Heart left ventricle (tissue), 16 donors: ENCODE results near the gene IL6R. TPM values are rescaled to one million over a fixed set of nuclear protein-coding genes. Genes with fewer than 3 reads are reported as not detected.

Experiments used
- ATAC-seq, 4 donors: fragments of 200-7000 bp; cut with Tn5 transposase; one replicate each; pipeline ENCODE4 v1.9.1; 2020 to 2022; ENCODE audit warnings: moderate library complexity in 4 of 4, mild to moderate bottlenecking in 3 of 4, moderate number of reproducible peaks in 1 of 4
- DNase-seq, 5 donors: peaks; one replicate each; pipeline ENCODE4 v3.0.0-alpha.2; 2020
- H3K27ac ChIP-seq, 12 donors: fragments of 200-600 bp; sonication (generic) in 4 of 12; one replicate each; pipeline versions ENCODE4 v1.5.0 to v1.8.0; 2016 to 2022; ENCODE audit warnings: mild to moderate bottlenecking in 2 of 12
- H3K27me3 ChIP-seq, 9 donors: fragments of 200-600 bp; sonication (generic) in 2 of 9; one replicate each; pipeline versions ENCODE4 v1.5.1 to v1.8.0; 2016 to 2022; ENCODE audit warnings: mild to moderate bottlenecking in 3 of 9
- H3K36me3 ChIP-seq, 9 donors: fragments of 200-600 bp; sonication (generic) in 2 of 9; one replicate each; pipeline versions ENCODE4 v1.5.0 to v1.8.0; 2018 to 2022; ENCODE audit warnings: mild to moderate bottlenecking in 2 of 9
- H3K4me1 ChIP-seq, 12 donors: fragments of 200-600 bp; sonication (generic) in 4 of 12; one replicate each; pipeline versions ENCODE4 v1.5.0 to v1.8.0; 2016 to 2022; ENCODE audit warnings: mild to moderate bottlenecking in 3 of 12
- H3K4me3 ChIP-seq, 12 donors: fragments of 200-600 bp; sonication (generic) in 4 of 12; one replicate each; pipeline versions ENCODE4 v1.5.0 to v1.8.0; 2017 to 2022; ENCODE audit warnings: mild to moderate bottlenecking in 9 of 12, moderate library complexity in 4 of 12
- H3K9me3 ChIP-seq, 12 donors: fragments of 200-600 bp; sonication (generic) in 4 of 12; one replicate each; pipeline versions ENCODE4 v1.5.0 to v1.8.0; 2016 to 2022; ENCODE audit warnings: mild to moderate bottlenecking in 1 of 12
- POLR2A ChIP-seq, 2 donors: fragments of 450-650 bp; IDR thresholded peaks; one replicate each; pipeline ENCODE4 v1.6.1; 2017; ENCODE audit warnings: antibody characterized with exemption in 2 of 2, mild to moderate bottlenecking in 2 of 2, moderate library complexity in 2 of 2
- WGBS, 4 donors: extraction: QIAGEN DNeasy Blood & Tissue Kit in 2 of 4; methylation state at CpG; one replicate each; pipeline versions ENCODE4 v1.1.5 to v1.1.7; 2013 to 2018; 5-methylcytosine and 5-hydroxymethylcytosine counted together
- intact Hi-C, 10 donors: fragments of 100-400 bp; cut with DNase I; formaldehyde crosslinking; loops; one replicate each; pipeline versions ENCODE4 v1.11.1 to v1.14.2; 2022
- polyA plus RNA-seq, 2 donors: library from polyadenylated mRNA; stranded (reverse); fragments of 200-250 nt; gene quantifications; one replicate each; pipeline ENCODE4 v1.2.3, GENCODE V29; 2013
- total RNA-seq, 9 donors: library from RNA; depleted of rRNA in 2 of 9; stranded (reverse); fragments of >200 nt in 2 of 9; fragmentation: NEBNext Ultra II Directional in 3 of 9; extraction: Animal tissue kit (Norgen Biotek cat#: 25700) in 3 of 9; gene quantifications; one replicate each; pipeline versions ENCODE4 v1.1.0 to v1.2.4, GENCODE V29; 2016 to 2023
- TF ChIP-seq, protein P1 (sequence below), 12 donors: fragments of 200-600 bp; sonication (generic) in 4 of 12; IDR thresholded peaks; one replicate each; pipeline versions ENCODE4 v1.5.0 to v1.8.0; 2018 to 2022; ENCODE audit warnings: antibody characterized with exemption in 12 of 12, mild to moderate bottlenecking in 5 of 12
- donor health status: ischemic (EF 13 %, LVEDD 7.1; RV severe dilation, severe dysfunction).
- donor health status: healthy with polysubstance abuse.
- donor health status: DM: no; HTN: yes; CAD: no.
- donor health status: DM: no; HTN: no; CAD: no.
- donor health status: ischemic (EF 25% LVEDD 6.9; RV normal size, moderate dysfunction).
- donor health status: ischemic (EF 25% LVEDD 5.7; RV mildly dilated, moderate dysfunction).
- donor health status: healthy.
- donor health status: DM: yes; HTN: yes; CAD: no.
- donor health status: ischemic (EF 35%, LVEDD 5.7; RV mildly dilated, moderate dysfunction).
- donor health status: nonischemic (EF 11% LVEDD 7.7; RV severe dilation, severe dysfunction).
- donor health status: DM: yes; HTN: yes; CAD: no.
- donor health status: PGD.
- donor health status: ischemic (EF 29% LVEDD 5.4; RV normal size, mild dysfunction).
- donor health status: nonischemic (EF 23%, LVEDD 6.1; RV moderate dilation, normal function).

The IL6R gene
- total and polyA plus RNA-seq, 11 donors: 3.4 to 26.6 (median 10.6) TPM

DNA sequence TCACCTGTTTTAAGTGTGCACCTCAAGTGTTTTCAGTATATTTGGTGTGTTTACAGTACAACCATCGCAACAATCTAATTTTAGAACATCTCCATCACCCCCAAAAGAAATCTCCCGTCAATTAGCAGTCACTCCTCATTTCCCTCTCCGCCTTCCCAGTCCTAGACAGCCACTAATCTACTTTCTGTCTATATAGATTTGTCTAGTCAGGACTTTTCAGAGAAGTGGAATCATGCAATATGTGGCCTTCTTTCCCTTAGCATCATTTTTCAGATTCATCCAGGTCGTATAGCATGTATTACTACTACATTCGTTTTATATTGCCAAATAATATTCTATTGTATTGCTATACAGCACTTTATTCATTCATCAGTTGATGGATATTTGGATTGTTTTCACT, 98.8 kb downstream of the IL6R start:
- Histone ChIP-seq H3K27me3 (peaks cover 0 to 55% (median 23%) of the 10 kb centered on the region in 9 donors), H3K36me3 (peaks cover 0 to 4% (median 0%) of the 10 kb centered on the region in 9 donors), H3K4me1 (peaks cover 0 to 20% (median 0%) of the 10 kb centered on the region in 12 donors), H3K9me3 (peaks cover 0 to 16% (median 0%) of the 10 kb centered on the region in 12 donors), H3K27ac (no peak overlapping the region), H3K4me3 (no peak overlapping the region)
- WGBS, 4 donors: 76 to 77% (median 76%) methylated on average over 5 of the region's 5 CpGs
- DNase-seq (no peak), ATAC-seq (no peak)
- TF ChIP-seq, protein P1, sequence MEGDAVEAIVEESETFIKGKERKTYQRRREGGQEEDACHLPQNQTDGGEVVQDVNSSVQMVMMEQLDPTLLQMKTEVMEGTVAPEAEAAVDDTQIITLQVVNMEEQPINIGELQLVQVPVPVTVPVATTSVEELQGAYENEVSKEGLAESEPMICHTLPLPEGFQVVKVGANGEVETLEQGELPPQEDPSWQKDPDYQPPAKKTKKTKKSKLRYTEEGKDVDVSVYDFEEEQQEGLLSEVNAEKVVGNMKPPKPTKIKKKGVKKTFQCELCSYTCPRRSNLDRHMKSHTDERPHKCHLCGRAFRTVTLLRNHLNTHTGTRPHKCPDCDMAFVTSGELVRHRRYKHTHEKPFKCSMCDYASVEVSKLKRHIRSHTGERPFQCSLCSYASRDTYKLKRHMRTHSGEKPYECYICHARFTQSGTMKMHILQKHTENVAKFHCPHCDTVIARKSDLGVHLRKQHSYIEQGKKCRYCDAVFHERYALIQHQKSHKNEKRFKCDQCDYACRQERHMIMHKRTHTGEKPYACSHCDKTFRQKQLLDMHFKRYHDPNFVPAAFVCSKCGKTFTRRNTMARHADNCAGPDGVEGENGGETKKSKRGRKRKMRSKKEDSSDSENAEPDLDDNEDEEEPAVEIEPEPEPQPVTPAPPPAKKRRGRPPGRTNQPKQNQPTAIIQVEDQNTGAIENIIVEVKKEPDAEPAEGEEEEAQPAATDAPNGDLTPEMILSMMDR (IDR thresholded peaks at IDR 0.05): no peak
- intact Hi-C loops: loop anchor here in 1 of 10 donors (2.0 kb wide), 1 partner anchor 19 kb away; no protein-coding TSS in a partner anchor

DNA sequence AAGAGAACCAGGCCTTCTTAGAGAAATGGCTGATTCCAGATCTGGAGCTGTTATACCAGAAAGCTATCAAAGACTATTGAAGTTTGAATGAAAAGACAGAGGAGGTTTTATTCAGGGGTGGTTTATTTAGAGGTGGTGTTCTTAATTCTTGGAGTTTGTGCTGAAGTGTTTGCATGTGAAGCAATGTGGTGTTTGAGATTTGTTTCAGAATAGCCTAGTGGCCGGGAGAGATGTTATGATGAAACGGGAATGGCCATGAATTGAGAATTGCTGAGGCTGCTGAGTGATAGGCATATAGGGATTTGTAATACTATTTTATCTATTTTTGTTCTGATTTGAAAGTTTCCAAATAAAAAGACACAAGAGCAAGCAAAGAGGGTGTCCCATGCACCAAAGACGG, 107.6 kb downstream of the IL6R start:
- no peaks in the 10 kb centered on the region for H3K9me3 ChIP-seq
- H3K27ac ChIP-seq: no peak overlapping the region
- intact Hi-C loops: no loop called here
- no peak for ATAC-seq
- H3K4me3 ChIP-seq: no peak overlapping the region
- H3K4me1 ChIP-seq: no peaks in the 10 kb centered on the region
- WGBS, 4 donors: 84 to 94% (median 87%) methylated on average over 3 of the region's 3 CpGs
- no peak for DNase-seq
- H3K27me3 ChIP-seq: no peaks in the 10 kb centered on the region
- no peak for TF ChIP-seq POLR2A (IDR thresholded peaks at IDR 0.05)
- TF ChIP-seq, protein P1 (IDR thresholded peaks at IDR 0.05): no peak
- H3K36me3 ChIP-seq: peaks cover 0 to 3% (median 0%) of the 10 kb centered on the region in 9 donors

DNA sequence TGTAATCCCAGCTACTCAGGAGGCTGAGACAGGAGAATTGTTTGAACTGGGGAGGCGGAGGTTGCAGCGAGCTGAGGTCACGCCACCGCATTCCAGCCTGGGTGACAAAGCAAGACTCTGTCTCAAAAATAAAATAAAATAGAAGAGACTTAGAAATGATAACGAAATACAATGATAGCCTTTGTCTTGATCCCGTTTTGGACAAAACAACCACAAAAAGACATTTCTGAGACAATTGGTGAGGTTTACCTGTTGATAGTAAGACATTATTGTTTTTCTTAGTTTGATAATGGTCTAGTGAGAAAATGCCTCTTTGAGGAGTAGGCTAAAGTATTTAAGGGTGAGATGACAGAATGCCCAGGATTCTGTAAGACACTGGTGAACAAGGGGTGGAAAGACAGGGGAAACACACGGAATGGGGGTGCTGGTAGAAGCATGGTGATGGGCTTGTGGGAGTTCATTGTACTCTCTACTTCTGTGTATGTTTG, 109.0 kb downstream of the IL6R start:
- intact Hi-C loops: no loop called here
- no peaks in the 10 kb centered on the region for H3K9me3 ChIP-seq
- no peak overlapping the region for H3K27ac ChIP-seq
- TF ChIP-seq, protein P1 (IDR thresholded peaks at IDR 0.05): no peak
- no peak overlapping the region for H3K4me3 ChIP-seq
- H3K4me1 ChIP-seq: peaks cover 0 to 6% (median 0%) of the 10 kb centered on the region in 12 donors
- DNase-seq (no peak), ATAC-seq (no peak)
- H3K36me3 ChIP-seq: no peaks in the 10 kb centered on the region
- H3K27me3 ChIP-seq: no peaks in the 10 kb centered on the region
- 89 to 90% (median 89%) methylated on average over 7 of the region's 7 CpGs for WGBS, 4 donors

DNA sequence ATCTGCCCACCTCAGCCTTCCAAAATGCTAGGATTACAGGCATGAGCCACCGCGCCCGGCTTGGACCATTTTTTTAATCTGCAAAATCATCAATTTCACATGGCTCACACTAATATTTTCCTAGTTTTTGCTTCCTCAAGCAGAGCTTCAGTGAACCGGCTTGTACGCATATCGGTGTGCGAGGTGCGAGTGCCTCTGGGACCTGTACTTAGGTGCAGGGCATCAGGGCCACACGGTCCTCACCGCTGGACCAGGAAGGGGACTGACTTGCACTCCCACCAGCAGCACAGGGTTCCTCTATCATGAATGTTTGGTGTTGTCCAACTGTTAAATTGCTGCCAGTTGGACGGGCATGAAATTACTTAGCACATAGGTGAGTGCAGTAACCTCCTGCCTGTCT, 112.5 kb downstream of the IL6R start:
- H3K27me3 ChIP-seq: no peaks in the 10 kb centered on the region
- intact Hi-C loops: no loop called here
- no peaks in the 10 kb centered on the region for H3K9me3 ChIP-seq
- DNase-seq: no peak
- 88 to 97% (median 96%) methylated on average over 11 of the region's 11 CpGs for WGBS, 4 donors
- no peak for ATAC-seq
- no peaks in the 10 kb centered on the region for H3K36me3 ChIP-seq
- H3K4me1 ChIP-seq: peaks cover 0 to 34% (median 20%) of the 10 kb centered on the region in 12 donors
- no peak overlapping the region for H3K27ac ChIP-seq
- TF ChIP-seq, protein P1 (IDR thresholded peaks at IDR 0.05): no peak
- TF ChIP-seq POLR2A (IDR thresholded peaks at IDR 0.05): no peak
- no peak overlapping the region for H3K4me3 ChIP-seq

Other genes with a start within 250 kb of the IL6R start
- gene TPM3, start 213.2 kb upstream of the IL6R start, total RNA-seq: 100 to 1,000 TPM in 7 of 9 donors, 10 to 100 TPM in 2; 76.5 to 259 (median 120) TPM
- 100 to 1,000 TPM; 101 to 163 TPM for gene TPM3, start 213.2 kb upstream of the IL6R start, polyA plus RNA-seq
- not detected for gene CFAP141, start 199.0 kb upstream of the IL6R start, total RNA-seq
- gene CFAP141, start 199.0 kb upstream of the IL6R start, polyA plus RNA-seq: not detected
- gene UBAP2L, start 184.4 kb upstream of the IL6R start, total RNA-seq: 100 to 1,000 TPM in 5 of 9 donors, 10 to 100 TPM in 4; 57.4 to 142 (median 100) TPM
- 10 to 100 TPM; 61.6 to 88.3 TPM for gene UBAP2L, start 184.4 kb upstream of the IL6R start, polyA plus RNA-seq
- 100 to 1,000 TPM; 127 to 230 (median 165) TPM for gene HAX1, start 132.7 kb upstream of the IL6R start, total RNA-seq
- 100 to 1,000 TPM; 156 to 308 TPM for gene HAX1, start 132.7 kb upstream of the IL6R start, polyA plus RNA-seq
- under 1 TPM in 6 of 9 donors, not detected in 3; 0.23 to 0.93 (median 0.55) TPM for gene AQP10, start 84.2 kb upstream of the IL6R start, total RNA-seq
- gene AQP10, start 84.2 kb upstream of the IL6R start, polyA plus RNA-seq: 1 to 10 TPM in 1 of 2 donors, under 1 TPM in 1; 0.15 to 1.2 TPM
- gene ATP8B2, start 79.8 kb upstream of the IL6R start, total RNA-seq: 10 to 100 TPM in 8 of 9 donors, 1 to 10 TPM in 1; 9.4 to 45.0 (median 15.5) TPM
- 10 to 100 TPM in 1 of 2 donors, 1 to 10 TPM in 1; 7.2 to 18.3 TPM for gene ATP8B2, start 79.8 kb upstream of the IL6R start, polyA plus RNA-seq
- gene TDRD10, start 96.9 kb downstream of the IL6R start, total RNA-seq: 1 to 10 TPM in 8 of 9 donors, under 1 TPM in 1; 0.71 to 3.4 (median 1.8) TPM
- 1 to 10 TPM; 2.9 to 3.0 TPM for gene TDRD10, start 96.9 kb downstream of the IL6R start, polyA plus RNA-seq
- gene SHE, start 97.1 kb downstream of the IL6R start, total RNA-seq: 10 to 100 TPM; 11.1 to 19.4 (median 11.9) TPM
- 10 to 100 TPM; 10.1 to 17.7 TPM for gene SHE, start 97.1 kb downstream of the IL6R start, polyA plus RNA-seq
- gene UBE2Q1, start 153.3 kb downstream of the IL6R start, total RNA-seq: 10 to 100 TPM; 22.1 to 79.4 (median 58.8) TPM
- 10 to 100 TPM; 23.0 to 36.2 TPM for gene UBE2Q1, start 153.3 kb downstream of the IL6R start, polyA plus RNA-seq
- gene CHRNB2, start 162.4 kb downstream of the IL6R start, total RNA-seq: under 1 TPM in 3 of 9 donors, not detected in 6; 0.05 to 0.14 (median 0.06) TPM
- under 1 TPM in 1 of 2 donors, not detected in 1; 0.03 TPM for gene CHRNB2, start 162.4 kb downstream of the IL6R start, polyA plus RNA-seq
- 100 to 1,000 TPM in 1 of 9 donors, 10 to 100 TPM in 8; 52.1 to 117 (median 63.1) TPM for gene ADAR, start 202.8 kb downstream of the IL6R start, total RNA-seq
- gene ADAR, start 202.8 kb downstream of the IL6R start, polyA plus RNA-seq: 10 to 100 TPM; 16.0 to 29.5 TPM